Activated CD4-positive, alpha-beta T cell treated with anti-CD3 and anti-CD28 coated beads for 36 hours (primary cell): Measurements from ENCODE around the gene SNX15. TPM values are rescaled to one million over a fixed set of nuclear protein-coding genes. Genes with fewer than 3 reads are reported as not detected.
"Not testable (repeated sequence)": the region's sequence is repeated elsewhere in the genome, so short reads cannot be mapped to it uniquely, and the experiment has no call there.

ENCODE experiments used
- ATAC-seq: fragments of 200-7000 bp; cut with Tn5 transposase; one replicate; pipeline ENCODE4 v1.10.0; 2021; ENCODE audit warnings: mild to moderate bottlenecking, moderate library complexity
- CTCF ChIA-PET: fragments of 350-600 bp; sonication (Branson Sonifier 250); formaldehyde crosslinking; loops from one replicate; lab custom pipeline; 2021; ENCODE audit warnings: antibody characterized with exemption; lab: Charles Lee
- POLR2A ChIA-PET: fragments of 350-600 bp; sonication (Branson Sonifier 250); formaldehyde crosslinking; loops from one replicate; lab custom pipeline; 2021; ENCODE audit warnings: antibody characterized with exemption, inconsistent platforms; lab: Charles Lee
- DNase-seq: peaks from one replicate; pipeline ENCODE4 v3.0.0-alpha.2; 2020
- H3K27ac Mint-ChIP-seq: one replicate; pipeline ENCODE4 v1.8.0; 2021; ENCODE audit warnings: mixed read lengths
- H3K27me3 Mint-ChIP-seq: one replicate; pipeline ENCODE4 v1.8.0; 2021; ENCODE audit warnings: mixed read lengths
- H3K36me3 Mint-ChIP-seq: one replicate; pipeline ENCODE4 v1.8.0; 2021; ENCODE audit warnings: low read depth, mixed read lengths
- H3K4me1 Mint-ChIP-seq: one replicate; pipeline ENCODE4 v1.8.0; 2021; ENCODE audit warnings: mixed read lengths
- H3K4me3 Mint-ChIP-seq: one replicate; pipeline ENCODE4 v1.8.0; 2021; ENCODE audit warnings: mild to moderate bottlenecking, moderate library complexity, mixed read lengths
- H3K9me3 Mint-ChIP-seq: one replicate; pipeline ENCODE4 v1.8.0; 2021; ENCODE audit warnings: low read depth, mixed read lengths
- intact Hi-C, 2 experiments: fragments of 100-400 bp; cut with DNase I in 1 of 2; cut with micrococcal nuclease in 1 of 2; formaldehyde crosslinking; loops; one replicate each; pipeline versions ENCODE4 v1.14.2 to v1.15.1; 2022 to 2024; cut with DNase I, micrococcal nuclease
- total RNA-seq, 2 experiments: library from RNA; stranded (reverse); gene quantifications; one replicate each; pipeline ENCODE4 v1.2.3, GENCODE V29; 2021

SNX15 gene
- total RNA-seq, 2 experiments from 2014 or later: 12.1 to 14.2 TPM

DNA sequence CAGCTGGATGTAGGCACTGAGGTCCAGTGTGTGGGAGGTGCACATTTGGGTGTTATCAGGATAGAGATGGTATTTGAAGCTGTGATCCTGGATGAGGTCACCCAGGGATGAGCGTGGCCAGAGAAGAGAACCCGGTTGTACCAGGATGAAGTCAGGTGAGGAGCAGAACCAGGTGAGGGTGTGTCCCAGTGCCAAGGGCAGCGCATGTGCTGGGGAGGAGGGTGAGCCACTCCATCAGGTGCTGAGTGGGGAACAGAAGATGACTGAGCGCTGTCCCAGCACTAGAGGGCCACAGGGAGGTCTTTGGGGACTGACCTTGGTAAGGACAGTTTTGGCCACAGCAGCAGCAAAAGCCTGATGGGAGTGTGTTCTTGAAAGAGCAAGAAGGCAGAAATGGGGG is 10.5 kb upstream of the SNX15 start:
- DNase-seq (no peak), ATAC-seq (no peak)
- CTCF ChIA-PET: no interaction called here
- H3K27me3 Mint-ChIP-seq: no peaks in the 10 kb centered on the region
- intact Hi-C loops: no loop called here
- H3K4me1 Mint-ChIP-seq: peaks cover 25% of the 10 kb centered on the region
- H3K4me3 Mint-ChIP-seq: no peak overlapping the region
- H3K27ac Mint-ChIP-seq: no peak overlapping the region
- H3K9me3 Mint-ChIP-seq: no peaks in the 10 kb centered on the region
- H3K36me3 Mint-ChIP-seq: peaks cover 22% of the 10 kb centered on the region
- POLR2A ChIA-PET: no interaction called here

DNA sequence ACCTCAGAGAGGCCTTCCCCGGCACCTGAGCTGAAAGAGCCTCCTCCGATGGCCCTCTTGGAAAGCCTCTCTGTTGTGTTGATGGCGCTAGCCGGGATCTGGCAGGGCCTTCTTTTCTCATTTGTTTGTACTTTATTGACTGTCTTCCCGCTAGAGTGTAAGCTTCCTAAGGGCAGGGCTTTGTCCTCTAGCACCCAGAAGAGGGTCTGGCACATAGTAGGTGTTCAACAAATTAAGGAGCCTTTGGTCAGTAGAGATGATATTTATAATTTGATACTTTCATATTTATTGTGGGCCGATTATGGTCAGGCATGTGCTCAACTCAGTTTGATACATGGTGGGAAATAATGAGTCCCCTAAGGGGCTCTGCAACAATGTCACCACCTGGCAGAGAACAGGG is 9.3 kb upstream of the SNX15 start:
- ChIA-PET CTCF (interaction anchor here (1.0 to 1.5 kb wide), 2 partner anchors 9 to 11 kb away, joined by 3 to 4 read pairs; partner anchors contain the start of gene SNX15), POLR2A (no interaction called here)
- DNase-seq (no peak), ATAC-seq (no peak)
- H3K27me3 Mint-ChIP-seq: no peaks in the 10 kb centered on the region
- intact Hi-C loops: no loop called here
- H3K36me3 Mint-ChIP-seq: peaks cover 25% of the 10 kb centered on the region
- H3K27ac Mint-ChIP-seq: no peak overlapping the region
- H3K4me1 Mint-ChIP-seq: peaks cover 23% of the 10 kb centered on the region
- no peaks in the 10 kb centered on the region for H3K9me3 Mint-ChIP-seq
- H3K4me3 Mint-ChIP-seq: no peak overlapping the region

DNA sequence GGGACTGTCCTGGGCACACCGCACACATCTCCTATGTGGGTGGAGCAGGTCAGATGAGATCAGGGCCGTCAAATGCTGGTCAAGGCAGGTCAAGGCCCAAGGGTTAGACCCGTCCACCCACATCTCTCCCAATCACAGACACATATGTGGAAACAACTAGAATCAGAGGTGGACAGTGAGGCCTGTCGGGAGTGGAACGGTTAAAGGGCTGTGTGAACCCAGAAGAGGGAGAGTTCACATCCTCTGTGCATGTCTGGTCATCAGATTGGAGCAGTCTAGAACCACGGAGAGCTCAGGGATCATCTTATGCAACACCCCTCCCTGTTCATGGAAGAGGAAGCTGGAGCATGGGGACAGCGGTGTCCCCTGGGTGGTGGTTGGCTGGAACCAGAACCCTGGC is 7.4 kb upstream of the SNX15 start:
- no peaks in the 10 kb centered on the region for H3K27me3 Mint-ChIP-seq
- DNase-seq (no peak), ATAC-seq (no peak)
- H3K27ac Mint-ChIP-seq: no peak overlapping the region
- H3K4me3 Mint-ChIP-seq: no peak overlapping the region
- intact Hi-C loops: no loop called here
- peaks cover 17% of the 10 kb centered on the region for H3K4me1 Mint-ChIP-seq
- H3K36me3 Mint-ChIP-seq: peaks cover 25% of the 10 kb centered on the region
- ChIA-PET CTCF (interaction anchor here (0.6 kb wide), 2 partner anchors 75 to 204 kb away, joined by 3 read pairs; no protein-coding TSS in a partner anchor), POLR2A (no interaction called here)
- H3K9me3 Mint-ChIP-seq: no peaks in the 10 kb centered on the region

DNA sequence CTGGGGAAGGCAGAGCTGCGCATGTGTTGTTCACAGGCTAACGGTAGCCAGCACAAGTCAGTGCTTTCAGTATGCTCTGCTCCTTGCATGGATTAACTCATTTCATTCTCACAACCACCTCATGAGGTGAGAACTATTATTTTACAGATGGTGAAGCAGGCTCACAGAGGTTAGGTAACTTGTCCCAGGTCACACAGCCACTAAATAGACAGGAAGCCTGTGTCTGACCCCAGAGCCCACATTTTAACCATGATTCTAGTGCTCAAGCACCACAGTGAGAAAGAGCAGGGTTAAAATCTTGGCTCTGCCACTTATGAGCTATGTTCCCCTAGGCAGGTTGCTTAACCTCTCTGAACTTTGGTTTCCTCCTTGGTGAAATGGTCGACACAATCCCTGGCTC is 6.2 kb upstream of the SNX15 start:
- H3K36me3 Mint-ChIP-seq: peaks cover 25% of the 10 kb centered on the region
- no peaks in the 10 kb centered on the region for H3K9me3 Mint-ChIP-seq
- POLR2A ChIA-PET: no interaction called here
- H3K27me3 Mint-ChIP-seq: no peaks in the 10 kb centered on the region
- H3K27ac Mint-ChIP-seq: no peak overlapping the region
- CTCF ChIA-PET: no interaction called here
- no peak overlapping the region for H3K4me3 Mint-ChIP-seq
- ATAC-seq (no peak), DNase-seq (no peak)
- intact Hi-C loops: no loop called here
- peaks cover 11% of the 10 kb centered on the region for H3K4me1 Mint-ChIP-seq

DNA sequence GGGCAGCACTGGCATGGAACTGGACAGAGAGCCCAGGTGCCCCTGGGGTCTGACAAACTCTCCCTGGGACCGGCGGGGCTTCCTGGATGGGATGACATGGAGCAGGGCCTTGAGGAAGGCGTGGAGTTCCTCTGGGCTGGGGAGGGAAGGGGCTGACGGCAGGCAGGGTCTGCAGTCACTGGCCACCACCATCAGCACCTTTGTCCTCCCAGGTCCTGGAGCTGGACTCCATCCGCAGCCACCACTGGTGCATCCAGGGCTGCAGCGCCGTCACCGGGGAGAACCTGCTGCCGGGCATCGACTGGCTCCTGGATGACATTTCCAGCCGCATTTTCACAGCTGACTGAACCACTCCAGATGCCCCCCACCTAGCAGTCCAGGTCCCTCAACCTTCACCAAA is 5.7 kb upstream of the SNX15 start:
- no peak overlapping the region for H3K4me3 Mint-ChIP-seq
- intact Hi-C loops: no loop called here
- H3K27me3 Mint-ChIP-seq: no peaks in the 10 kb centered on the region
- peaks cover 6% of the 10 kb centered on the region for H3K4me1 Mint-ChIP-seq
- H3K27ac Mint-ChIP-seq: no peak overlapping the region
- ATAC-seq (no peak), DNase-seq (no peak)
- CTCF ChIA-PET: interaction anchor here (0.5 to 0.6 kb wide), 2 partner anchors 11 to 132 kb away, joined by 3 to 4 read pairs; no protein-coding TSS in a partner anchor
- H3K36me3 Mint-ChIP-seq: peaks cover 22% of the 10 kb centered on the region
- H3K9me3 Mint-ChIP-seq: no peaks in the 10 kb centered on the region
- POLR2A ChIA-PET: no interaction called here

DNA sequence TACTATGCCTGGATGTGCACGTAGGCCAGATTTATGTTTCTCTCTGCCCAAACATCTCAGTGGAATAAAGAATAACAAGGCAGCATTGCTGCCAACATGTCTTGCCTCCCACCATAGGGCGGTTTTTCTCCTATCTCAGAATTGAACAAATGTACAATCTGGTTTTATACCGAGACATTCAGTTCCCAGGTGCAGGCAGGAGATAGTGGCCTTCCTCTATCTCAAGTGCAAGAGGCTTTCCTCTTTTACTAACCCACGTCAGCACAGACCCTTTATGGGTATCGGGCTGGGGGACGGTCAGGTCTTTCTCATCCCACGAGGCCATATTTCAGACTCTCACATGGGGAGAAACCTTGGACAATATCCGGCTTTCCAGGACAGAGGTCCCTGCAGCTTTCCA is 3.7 kb upstream of the SNX15 start:
- H3K4me3 Mint-ChIP-seq, DNase-seq, POLR2A ChIA-PET, H3K9me3 Mint-ChIP-seq, ATAC-seq, intact Hi-C loops, H3K27ac Mint-ChIP-seq, H3K27me3 Mint-ChIP-seq: not testable (repeated sequence)
- H3K36me3 Mint-ChIP-seq: peaks cover 11% of the 10 kb centered on the region
- CTCF ChIA-PET: interaction anchor here (5.9 kb wide), 1 partner anchor 10 kb away, joined by 41 read pairs; the partner anchor contains the start of gene ARL2
- peaks cover 17% of the 10 kb centered on the region for H3K4me1 Mint-ChIP-seq

DNA sequence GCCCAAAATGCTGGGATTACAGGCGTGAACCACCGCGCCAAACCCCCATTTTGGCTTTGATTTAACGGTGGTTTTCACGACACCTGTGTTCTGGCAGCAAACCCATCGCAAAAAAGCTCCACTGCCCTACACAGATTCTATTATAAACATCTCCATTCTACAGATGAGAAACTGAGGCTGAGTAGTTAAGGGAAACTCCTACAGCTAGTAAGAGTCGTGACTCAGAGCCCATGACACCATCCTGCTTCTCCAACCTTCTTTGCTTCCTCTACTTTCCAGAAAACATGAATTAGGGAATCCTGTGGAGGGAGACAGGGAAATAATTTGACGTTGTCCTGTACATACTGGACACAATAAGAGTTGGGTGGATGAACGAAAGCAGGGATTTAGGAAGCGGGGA is 429 bp upstream of the SNX15 start:
- POLR2A ChIA-PET: interaction anchor here (0.6 kb wide), 1 partner anchor 137 kb away, joined by 4 read pairs; no protein-coding TSS in a partner anchor
- Mint-ChIP-seq H3K4me3 (peak overlapping the region; percentile 73), H3K27me3 (no peaks in the 10 kb centered on the region), H3K4me1 (peaks cover 21% of the 10 kb centered on the region), H3K36me3 (peaks cover 3% of the 10 kb centered on the region), H3K9me3 (no peaks in the 10 kb centered on the region), H3K27ac (peak overlapping the region; percentile 86)
- peak; percentile 8 for ATAC-seq
- intact Hi-C loops: loop anchor here (1.0 kb wide), 14 partner anchors 13 to 588 kb away; partner anchors contain the start of genes ARL2 (in 2 of the 2), PPP2R5B (in 2 of the 2), ATG2A (in 1 of the 2) and CDCA5 (in 1 of the 2)
- no peak for DNase-seq
- CTCF ChIA-PET: interaction anchor here (0.8 to 5.9 kb wide), 9 partner anchors 9 to 86 kb away, joined by 3 to 41 read pairs (median 4); partner anchors contain the start of genes ARL2, BATF2, MAJIN and SAC3D1

DNA sequence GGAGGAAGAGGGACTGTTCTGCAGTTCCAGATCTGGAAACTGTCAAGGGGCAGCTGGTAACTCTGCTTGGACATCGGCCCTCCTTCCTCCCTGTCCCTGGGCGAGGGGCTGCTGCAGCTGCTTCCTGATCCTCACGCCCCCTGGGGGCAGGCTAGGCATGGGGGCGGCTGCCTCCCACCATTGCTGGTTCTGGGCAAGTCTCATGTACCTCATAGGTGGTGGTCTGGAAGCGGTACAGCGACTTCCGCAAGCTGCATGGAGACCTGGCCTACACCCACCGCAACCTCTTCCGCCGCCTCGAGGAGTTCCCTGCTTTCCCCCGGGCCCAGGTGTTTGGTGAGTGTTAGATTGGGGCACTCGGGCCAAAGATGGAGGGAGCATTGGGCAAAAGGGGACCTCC is 5.0 kb downstream of the SNX15 start:
- H3K27me3 Mint-ChIP-seq: no peaks in the 10 kb centered on the region
- no peak overlapping the region for H3K4me3 Mint-ChIP-seq
- no peaks in the 10 kb centered on the region for H3K36me3 Mint-ChIP-seq
- intact Hi-C loops: no loop called here
- POLR2A ChIA-PET: no interaction called here
- peaks cover 15% of the 10 kb centered on the region for H3K4me1 Mint-ChIP-seq
- no peak for ATAC-seq
- DNase-seq: no peak
- CTCF ChIA-PET: no interaction called here
- no peaks in the 10 kb centered on the region for H3K9me3 Mint-ChIP-seq
- H3K27ac Mint-ChIP-seq: no peak overlapping the region

DNA sequence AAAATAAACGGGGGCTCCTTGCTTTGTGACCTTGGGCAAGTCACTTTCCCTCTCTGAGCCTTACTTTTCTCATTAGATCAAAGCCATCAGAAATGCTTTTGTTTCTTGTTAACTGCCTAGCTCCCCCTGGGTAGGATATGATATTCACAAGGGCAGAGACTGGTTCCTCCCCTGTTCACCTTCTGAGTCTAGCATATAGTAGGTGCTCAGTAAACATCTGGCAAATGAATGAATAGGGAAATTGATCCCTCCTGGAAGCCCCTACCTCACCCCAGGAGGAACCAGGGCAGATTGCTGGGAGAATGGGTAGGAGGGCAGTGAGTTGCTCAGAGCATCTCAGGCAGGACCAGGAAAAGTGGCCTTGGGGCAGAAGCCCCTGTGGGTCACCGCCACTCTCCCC is 7.2 kb downstream of the SNX15 start:
- Mint-ChIP-seq H3K4me1 (no peaks in the 10 kb centered on the region), H3K9me3 (no peaks in the 10 kb centered on the region), H3K36me3 (no peaks in the 10 kb centered on the region), H3K4me3 (no peak overlapping the region), H3K27ac (no peak overlapping the region), H3K27me3 (no peaks in the 10 kb centered on the region)
- ChIA-PET POLR2A (interaction anchor here (0.6 kb wide), 1 partner anchor 79 kb away, joined by 3 read pairs; no protein-coding TSS in a partner anchor), CTCF (no interaction called here)
- ATAC-seq (no peak), DNase-seq (no peak)
- intact Hi-C loops: no loop called here

DNA sequence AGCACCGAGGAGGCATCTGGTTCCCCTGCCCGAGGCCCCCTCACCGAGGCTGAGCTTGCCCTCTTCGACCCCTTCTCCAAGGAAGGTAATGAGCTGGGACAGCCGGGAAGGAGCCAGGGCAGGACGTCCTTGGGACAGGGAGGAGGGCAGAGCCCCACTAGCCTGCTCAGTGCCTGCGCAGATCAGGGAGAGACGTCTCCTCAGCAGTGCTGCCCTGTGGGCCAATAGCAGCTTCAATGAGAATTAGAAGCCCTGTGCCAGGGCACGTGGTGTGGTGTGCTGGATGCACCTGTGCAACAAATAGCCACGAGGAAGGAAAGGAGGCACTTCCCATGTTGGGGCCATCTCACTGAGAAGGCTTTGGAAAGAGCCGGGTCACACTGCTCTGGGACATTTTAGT is 8.3 kb downstream of the SNX15 start:
- CTCF ChIA-PET: no interaction called here
- POLR2A ChIA-PET: no interaction called here
- Mint-ChIP-seq H3K9me3 (no peaks in the 10 kb centered on the region), H3K36me3 (no peaks in the 10 kb centered on the region), H3K27me3 (no peaks in the 10 kb centered on the region), H3K4me3 (no peak overlapping the region), H3K27ac (no peak overlapping the region), H3K4me1 (peaks cover 1% of the 10 kb centered on the region)
- ATAC-seq (no peak), DNase-seq (no peak)
- intact Hi-C loops: no loop called here

DNA sequence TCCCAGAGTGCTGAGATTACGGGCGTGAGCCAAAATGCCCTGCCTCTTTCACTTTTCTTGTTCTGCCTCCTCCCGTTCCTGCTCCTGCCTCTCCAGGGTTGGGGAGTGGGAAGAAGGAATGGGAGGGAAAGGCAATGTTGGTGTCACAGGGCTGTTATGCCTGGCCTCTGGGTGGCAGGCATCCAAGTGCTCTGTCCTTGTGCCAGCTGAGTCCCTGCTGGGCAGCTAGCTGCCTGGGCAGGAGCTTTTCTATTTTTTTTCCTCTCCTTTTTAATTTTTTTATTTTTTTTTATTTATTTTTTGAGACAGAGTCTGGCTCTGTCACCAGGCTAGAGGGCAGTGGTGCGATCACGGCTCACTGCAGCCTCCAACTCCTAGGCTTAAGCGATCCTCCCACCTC is 9.7 kb downstream of the SNX15 start:
- H3K27me3 Mint-ChIP-seq: no peaks in the 10 kb centered on the region
- DNase-seq (no peak), ATAC-seq (no peak)
- POLR2A ChIA-PET: interaction anchor here (0.7 kb wide), 1 partner anchor 38 kb away, joined by 3 read pairs; no protein-coding TSS in a partner anchor
- H3K36me3 Mint-ChIP-seq: no peaks in the 10 kb centered on the region
- CTCF ChIA-PET: interaction anchor here (0.8 to 1.7 kb wide), 4 partner anchors 9 to 293 kb away, joined by 3 to 7 read pairs (median 4); partner anchors contain the start of gene SNX15
- H3K9me3 Mint-ChIP-seq: no peaks in the 10 kb centered on the region
- H3K4me1 Mint-ChIP-seq: peaks cover 5% of the 10 kb centered on the region
- no peak overlapping the region for H3K4me3 Mint-ChIP-seq
- H3K27ac Mint-ChIP-seq: no peak overlapping the region
- intact Hi-C loops: no loop called here

DNA sequence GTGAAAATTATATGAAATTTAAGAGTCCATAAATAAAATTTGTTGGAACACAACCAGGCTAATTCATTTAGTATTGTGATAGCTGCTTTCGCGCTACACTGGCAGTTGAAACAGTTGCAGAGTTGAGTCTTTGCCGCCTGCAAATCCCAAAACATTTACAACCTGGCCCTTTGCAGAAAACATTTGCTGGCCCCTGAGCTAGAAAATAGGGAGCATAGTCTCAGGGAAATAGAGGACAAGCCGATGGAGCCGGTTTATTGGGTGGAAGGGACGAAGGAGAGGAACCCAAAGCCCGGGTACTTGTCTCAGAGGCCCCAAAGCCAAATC is 13.2 kb downstream of the SNX15 start:
- intact Hi-C loops: loop anchor here (1.0 to 5.0 kb wide), 8 partner anchors 13 to 724 kb away; partner anchors contain the start of genes SNX15 (in 2 of the 2), CDCA5 (in 1 of the 2), PPP2R5B (in 1 of the 2) and TIGD3 (in 1 of the 2)
- peak overlapping the region; percentile 86 for H3K4me3 Mint-ChIP-seq

More for the DNA sequence above, 13.2 kb downstream of the SNX15 start:
- ATAC-seq (no peak), DNase-seq (no peak)
- Mint-ChIP-seq H3K36me3 (peaks cover 6% of the 10 kb centered on the region), H3K4me1 (peaks cover 15% of the 10 kb centered on the region), H3K9me3 (no peaks in the 10 kb centered on the region), H3K27ac (peak overlapping the region; percentile 95), H3K27me3 (no peaks in the 10 kb centered on the region)
- POLR2A ChIA-PET: interaction anchor here (0.8 kb wide), 1 partner anchor 26 kb away, joined by 3 read pairs; no protein-coding TSS in a partner anchor
- CTCF ChIA-PET: interaction anchor here (0.9 to 1.4 kb wide), 3 partner anchors 11 to 59 kb away, joined by 3 to 6 read pairs (median 4); no protein-coding TSS in a partner anchor
